Fibroblast of skin of right biceps (primary cell): ENCODE results near the gene ZCCHC10.
"Not testable (repeated sequence)": the region's sequence is repeated elsewhere in the genome, so short reads cannot be mapped to it uniquely, and the experiment has no call there.

Experiments used
- DNase-seq: peaks from one replicate; pipeline ENCODE4 v3.0.0-alpha.2; 2013

The ZCCHC10 gene

GRCh38 chr5:132971483-132972435 is 54.6 kb downstream of the ZCCHC10 start:
- peak; percentile 72 for DNase-seq

- DNase-seq, result no peak
These were observed 61.2 kb downstream of the ZCCHC10 start for GRCh38 chr5:132965120-132965519.

GRCh38 chr5:132963171-132964104 is 62.9 kb downstream of the ZCCHC10 start, which contains the start of gene AFF4:
Gene AFF4, minus strand, starts transcription at chr5:132963634. Its CDS starts 26,445 bp downstream, at chr5:132937189.
- peak; percentile 96 for DNase-seq

GRCh38 chr5:132962429-132963021 is 63.8 kb downstream of the ZCCHC10 start:
- DNase-seq, result peak; percentile 67

GRCh38 chr5:132961887-132962286 is 64.5 kb downstream of the ZCCHC10 start:
- peak; percentile 73 for DNase-seq

GRCh38 chr5:132961123-132961815 is 65.1 kb downstream of the ZCCHC10 start:
- peak; percentile 21 for DNase-seq

GRCh38 chr5:132956166-132956799 is 70.1 kb downstream of the ZCCHC10 start:
- not testable (repeated sequence) for DNase-seq

GRCh38 chr5:132953710-132954109 is 72.6 kb downstream of the ZCCHC10 start:
- DNase-seq, result no peak

- DNase-seq, result no peak
These were observed 73.5 kb downstream of the ZCCHC10 start for GRCh38 chr5:132952829-132953228.

GRCh38 chr5:132951897-132952296 is 74.5 kb downstream of the ZCCHC10 start:
- DNase-seq, result no peak

- peak; percentile 31 for DNase-seq
These were observed 77.2 kb downstream of the ZCCHC10 start for GRCh38 chr5:132949136-132949535.

- DNase-seq, result peak; percentile 84
These were observed 78.7 kb downstream of the ZCCHC10 start for GRCh38 chr5:132947671-132948070.
